Measurements from ENCODE around the gene SH3BP5L. TPM values are rescaled to one million over a fixed set of nuclear protein-coding genes. Genes with fewer than 3 reads are reported as not detected.
A peak's percentile ranks its signal among the peaks of the same experiment; 100 is the strongest.

SH3BP5L gene
- total RNA-seq (2014; rRNA removed; shearing (Covaris generic)): 14.9 and 15.2 TPM in 2 replicates
- 17.4 and 21.3 TPM in 2 replicates for polyA plus RNA-seq (2015; cell fraction: cytosol; rRNA removed)
- polyA plus RNA-seq (2015; cell fraction: nucleus; rRNA removed): 31.5 and 34.1 TPM in 2 replicates

GRCh38 chr1:248825909-248826760 lies at the start of gene SH3BP5L:
Gene SH3BP5L (minus strand): TSS chr1:248825915. CDS start chr1:248824935, 980 bp downstream.
- in situ Hi-C loops (cut with HindIII; ENCODE audit: low pct_unique_long_range_greater_than_20kb, low sequenced_read_pairs): no loop called here
- peak; percentile 96 for DNase-seq (ENCODE audit: low read depth, low spot score)

GRCh38 chr1:248873993-248874533 lies 48.3 kb upstream of the SH3BP5L start:
- DNase-seq (ENCODE audit: low read depth, low spot score): peak; percentile 91

GRCh38 chr1:248873409-248873992 lies 47.8 kb upstream of the SH3BP5L start:
- DNase-seq (ENCODE audit: low read depth, low spot score): peak; percentile 97
- in situ Hi-C loops (cut with HindIII; ENCODE audit: low pct_unique_long_range_greater_than_20kb, low sequenced_read_pairs): no loop called here

More at GRCh38 chr1:248873993-248874533, 48.3 kb upstream of the SH3BP5L start:
- in situ Hi-C loops (cut with HindIII; ENCODE audit: low pct_unique_long_range_greater_than_20kb, low sequenced_read_pairs): no loop called here

GRCh38 chr1:248872752-248873408 lies 47.2 kb upstream of the SH3BP5L start:
- peak; percentile 78 for DNase-seq (ENCODE audit: low read depth, low spot score)
- in situ Hi-C loops (cut with HindIII; ENCODE audit: low pct_unique_long_range_greater_than_20kb, low sequenced_read_pairs): no loop called here

GRCh38 chr1:248871837-248872401 lies 46.2 kb upstream of the SH3BP5L start:
- DNase-seq (ENCODE audit: low read depth, low spot score): no peak
- in situ Hi-C loops (cut with HindIII; ENCODE audit: low pct_unique_long_range_greater_than_20kb, low sequenced_read_pairs): no loop called here

GRCh38 chr1:248862998-248863881 lies 37.5 kb upstream of the SH3BP5L start:
- in situ Hi-C loops (cut with HindIII; ENCODE audit: low pct_unique_long_range_greater_than_20kb, low sequenced_read_pairs): no loop called here
- DNase-seq (ENCODE audit: low read depth, low spot score): peak; percentile 75

GRCh38 chr1:248862695-248862997 lies 36.9 kb upstream of the SH3BP5L start:
- in situ Hi-C loops (cut with HindIII; ENCODE audit: low pct_unique_long_range_greater_than_20kb, low sequenced_read_pairs): no loop called here
- no peak for DNase-seq (ENCODE audit: low read depth, low spot score)

GRCh38 chr1:248861616-248862015 lies 35.9 kb upstream of the SH3BP5L start:
- DNase-seq (ENCODE audit: low read depth, low spot score): no peak
- in situ Hi-C loops (cut with HindIII; ENCODE audit: low pct_unique_long_range_greater_than_20kb, low sequenced_read_pairs): no loop called here

GRCh38 chr1:248860007-248860406 lies 34.3 kb upstream of the SH3BP5L start:
- no peak for DNase-seq (ENCODE audit: low read depth, low spot score)
- in situ Hi-C loops (cut with HindIII; ENCODE audit: low pct_unique_long_range_greater_than_20kb, low sequenced_read_pairs): no loop called here

GRCh38 chr1:248858891-248859889 lies 33.5 kb upstream of the SH3BP5L start, which contains the start of gene ZNF692:
Gene ZNF692 (minus strand): TSS chr1:248859085. CDS start chr1:248858309, 776 bp downstream.
- in situ Hi-C loops (cut with HindIII; ENCODE audit: low pct_unique_long_range_greater_than_20kb, low sequenced_read_pairs): no loop called here
- DNase-seq (ENCODE audit: low read depth, low spot score): peak; percentile 96

- in situ Hi-C loops (cut with HindIII; ENCODE audit: low pct_unique_long_range_greater_than_20kb, low sequenced_read_pairs): no loop called here
- peak; percentile 71 for DNase-seq (ENCODE audit: low read depth, low spot score)
Observed at GRCh38 chr1:248858096-248858890, 32.6 kb upstream of the SH3BP5L start.

GRCh38 chr1:248857749-248858095 lies 32.0 kb upstream of the SH3BP5L start:
- no peak for DNase-seq (ENCODE audit: low read depth, low spot score)
- in situ Hi-C loops (cut with HindIII; ENCODE audit: low pct_unique_long_range_greater_than_20kb, low sequenced_read_pairs): no loop called here

- in situ Hi-C loops (cut with HindIII; ENCODE audit: low pct_unique_long_range_greater_than_20kb, low sequenced_read_pairs): no loop called here
- no peak for DNase-seq (ENCODE audit: low read depth, low spot score)
Observed at GRCh38 chr1:248857201-248857600, 31.5 kb upstream of the SH3BP5L start.

GRCh38 chr1:248856176-248856575 lies 30.5 kb upstream of the SH3BP5L start:
- in situ Hi-C loops (cut with HindIII; ENCODE audit: low pct_unique_long_range_greater_than_20kb, low sequenced_read_pairs): no loop called here
- DNase-seq (ENCODE audit: low read depth, low spot score): no peak

- in situ Hi-C loops (cut with HindIII; ENCODE audit: low pct_unique_long_range_greater_than_20kb, low sequenced_read_pairs): no loop called here
Observed at GRCh38 chr1:248855580-248855979, 29.9 kb upstream of the SH3BP5L start.

More at GRCh38 chr1:248855580-248855979, 29.9 kb upstream of the SH3BP5L start:
- no peak for DNase-seq (ENCODE audit: low read depth, low spot score)
